Endodermal cell (in vitro differentiated cells): ENCODE data around the gene KCNK3. TPM values are rescaled to one million over a fixed set of nuclear protein-coding genes. Genes with fewer than 3 reads are reported as not detected.

ENCODE experiments used
- DNase-seq: peaks from one replicate; pipeline ENCODE4 v3.0.0-alpha.2; 2017
- H3K27ac ChIP-seq: 2 replicates; pipeline ENCODE4 v1.5.1; 2013; ENCODE audit warnings: mild to moderate bottlenecking, low read depth, low read length, moderate library complexity
- H3K27me3 ChIP-seq: 2 replicates; pipeline ENCODE4 v1.6.1; 2013; ENCODE audit warnings: mild to moderate bottlenecking, low read length, moderate library complexity; ENCODE audit not compliant: insufficient read depth, control insufficient read depth, poor library complexity, severe bottlenecking
- H3K36me3 ChIP-seq: 2 replicates; pipeline ENCODE4 v1.7.0; 2013; ENCODE audit warnings: mild to moderate bottlenecking, low read length, moderate library complexity; ENCODE audit not compliant: control insufficient read depth, insufficient read depth
- H3K4me1 ChIP-seq: one replicate; pipeline ENCODE4 v1.7.0; 2013; ENCODE audit warnings: low read length; ENCODE audit not compliant: control insufficient read depth, insufficient read depth
- H3K4me3 ChIP-seq: 2 replicates; pipeline ENCODE4 v1.5.1; 2013; ENCODE audit warnings: mild to moderate bottlenecking, low read length, moderate library complexity
- H3K9ac ChIP-seq: 2 replicates; pipeline ENCODE4 v1.6.1; 2013; ENCODE audit warnings: mild to moderate bottlenecking, low read length, moderate library complexity; ENCODE audit not compliant: poor library complexity, severe bottlenecking; ENCODE audit errors: extremely low read depth
- H3K9me3 ChIP-seq: 2 replicates; pipeline ENCODE4 v1.6.1; 2013; ENCODE audit warnings: mild to moderate bottlenecking, low read length, moderate library complexity; ENCODE audit not compliant: control insufficient read depth
- H3K27ac Mint-ChIP-seq: 2 replicates; pipeline ENCODE4 v1.8.0; 2020; ENCODE audit warnings: mixed read lengths
- H3K27me3 Mint-ChIP-seq: 2 replicates; pipeline ENCODE4 v1.8.0; 2021; ENCODE audit warnings: mild to moderate bottlenecking, mixed read lengths; ENCODE audit not compliant: insufficient read depth
- H3K36me3 Mint-ChIP-seq: 2 replicates; pipeline ENCODE4 v1.8.0; 2020; ENCODE audit warnings: low read depth, mixed read lengths
- H3K4me1 Mint-ChIP-seq: 2 replicates; pipeline ENCODE4 v1.8.0; 2020; ENCODE audit warnings: mixed read lengths
- H3K4me3 Mint-ChIP-seq: 2 replicates; pipeline ENCODE4 v1.8.0; 2020; ENCODE audit warnings: mild to moderate bottlenecking, moderate library complexity, mixed read lengths
- H3K9me3 Mint-ChIP-seq: 2 replicates; pipeline ENCODE4 v1.8.0; 2020; ENCODE audit warnings: mild to moderate bottlenecking, mixed read lengths
- WGBS, 2 experiments: methylation state at CpG; one replicate each; pipeline versions ENCODE4 v1.1.5 to v1.1.7; 2013; ENCODE audit warnings: missing lambda C conversion rate in 2 of 2, mixed read lengths in 1 of 2; ENCODE audit not compliant: insufficient coverage in 1 of 2, insufficient read length in 1 of 2; 5-methylcytosine and 5-hydroxymethylcytosine counted together
- total RNA-seq, 2 donors: library from RNA; stranded (reverse); fragmentation: NEBNext Ultra II Directional in 1 of 2; extraction: Animal tissue kit (Norgen Biotek cat#: 25700) in 1 of 2; gene quantifications; 2 replicates in 1 of 2; 3 replicates in 1 of 2; pipeline ENCODE4 v1.2.1, GENCODE V29; 2021
- TF ChIP-seq, protein P1 (sequence below): fragments of 200-600 bp; sonication (generic); conservative IDR thresholded peaks from 2 replicates; pipeline ENCODE4 v1.5.0; 2021; ENCODE audit warnings: antibody characterized with exemption, mild to moderate bottlenecking

Gene KCNK3
- total RNA-seq, 2 donors from 2014 or later = not detected

DNA sequence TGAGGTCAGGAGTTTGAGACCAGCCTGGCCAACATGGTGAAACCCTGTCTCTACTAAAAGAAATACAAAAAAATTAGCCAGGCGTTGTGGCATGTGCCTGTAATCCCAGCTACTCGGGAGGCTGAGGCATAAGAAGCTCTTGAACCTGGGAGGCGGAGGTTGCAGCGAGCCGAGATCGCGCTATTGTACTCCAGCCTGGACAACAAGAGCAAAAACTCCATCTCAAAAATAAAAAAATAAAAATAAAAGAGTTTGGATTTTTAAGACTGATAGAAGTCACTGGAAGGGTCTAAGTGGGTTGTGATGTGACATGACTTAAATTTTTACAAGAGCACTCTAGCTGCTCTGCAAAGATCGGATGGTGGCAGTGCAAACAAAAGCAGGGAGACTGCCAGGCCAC is 15.9 kb downstream of the KCNK3 start:
- H3K4me3 Mint-ChIP-seq = no peak overlapping the region
- Histone ChIP-seq H3K27me3 (no peaks in the 10 kb centered on the region), H3K27ac (no peak overlapping the region), H3K4me1 (no peaks in the 10 kb centered on the region), H3K9me3 (no peaks in the 10 kb centered on the region), H3K36me3 (no peaks in the 10 kb centered on the region), H3K4me3 (no peak overlapping the region), H3K9ac (no peak overlapping the region)
- H3K36me3 Mint-ChIP-seq = no peaks in the 10 kb centered on the region
- peaks cover 1% of the 10 kb centered on the region for H3K27me3 Mint-ChIP-seq
- 93 to 95% methylated on average over 7 to 8 of the region's 8 CpGs for WGBS, 2 experiments
- H3K4me1 Mint-ChIP-seq = peaks cover 14% of the 10 kb centered on the region
- no peak overlapping the region for H3K27ac Mint-ChIP-seq
- TF ChIP-seq, protein P1, sequence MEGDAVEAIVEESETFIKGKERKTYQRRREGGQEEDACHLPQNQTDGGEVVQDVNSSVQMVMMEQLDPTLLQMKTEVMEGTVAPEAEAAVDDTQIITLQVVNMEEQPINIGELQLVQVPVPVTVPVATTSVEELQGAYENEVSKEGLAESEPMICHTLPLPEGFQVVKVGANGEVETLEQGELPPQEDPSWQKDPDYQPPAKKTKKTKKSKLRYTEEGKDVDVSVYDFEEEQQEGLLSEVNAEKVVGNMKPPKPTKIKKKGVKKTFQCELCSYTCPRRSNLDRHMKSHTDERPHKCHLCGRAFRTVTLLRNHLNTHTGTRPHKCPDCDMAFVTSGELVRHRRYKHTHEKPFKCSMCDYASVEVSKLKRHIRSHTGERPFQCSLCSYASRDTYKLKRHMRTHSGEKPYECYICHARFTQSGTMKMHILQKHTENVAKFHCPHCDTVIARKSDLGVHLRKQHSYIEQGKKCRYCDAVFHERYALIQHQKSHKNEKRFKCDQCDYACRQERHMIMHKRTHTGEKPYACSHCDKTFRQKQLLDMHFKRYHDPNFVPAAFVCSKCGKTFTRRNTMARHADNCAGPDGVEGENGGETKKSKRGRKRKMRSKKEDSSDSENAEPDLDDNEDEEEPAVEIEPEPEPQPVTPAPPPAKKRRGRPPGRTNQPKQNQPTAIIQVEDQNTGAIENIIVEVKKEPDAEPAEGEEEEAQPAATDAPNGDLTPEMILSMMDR = no peak
- no peaks in the 10 kb centered on the region for H3K9me3 Mint-ChIP-seq
- DNase-seq = no peak

DNA sequence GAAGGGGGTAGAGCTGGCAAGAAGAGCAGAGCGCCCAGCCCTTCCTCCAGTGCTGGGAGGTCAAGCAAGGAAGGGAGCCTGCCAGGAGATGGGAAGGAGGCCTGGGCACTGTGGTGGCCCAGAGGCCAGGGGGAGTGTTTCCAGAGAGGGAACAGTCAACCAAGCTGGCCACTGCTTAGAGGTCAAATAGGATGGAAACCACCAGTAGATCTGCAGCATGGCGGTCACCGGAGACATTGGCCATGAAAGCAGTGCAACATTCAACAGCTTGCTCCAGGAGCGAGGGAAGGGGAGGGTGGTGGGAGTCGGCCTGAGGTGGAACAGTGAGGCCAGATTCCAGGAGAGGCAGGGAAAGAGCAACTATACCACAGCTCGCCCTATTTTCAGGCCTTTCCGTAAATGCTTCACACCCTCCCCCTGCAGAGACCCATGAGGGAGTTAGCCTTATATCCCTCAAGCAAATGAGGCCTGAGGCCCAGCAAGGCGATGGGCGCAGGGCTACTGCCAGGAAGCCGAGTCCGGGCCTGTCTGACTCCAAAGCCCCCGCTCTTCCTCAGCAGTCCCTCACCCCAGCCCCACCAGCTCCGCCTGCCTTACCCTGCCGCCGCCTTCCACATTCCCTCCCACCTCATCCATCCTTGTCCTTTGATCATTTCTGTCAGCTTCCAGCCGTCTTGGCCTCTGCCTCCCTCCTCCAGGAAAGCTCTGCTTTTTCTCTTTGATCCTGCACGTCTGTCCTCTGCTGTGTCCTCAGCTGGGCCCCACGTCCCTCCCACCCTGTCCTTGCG is 17.0 kb downstream of the KCNK3 start:
- Mint-ChIP-seq H3K4me1 (peaks cover 14% of the 10 kb centered on the region), H3K36me3 (no peaks in the 10 kb centered on the region), H3K27ac (no peak overlapping the region), H3K9me3 (no peaks in the 10 kb centered on the region), H3K27me3 (peaks cover 1% of the 10 kb centered on the region), H3K4me3 (no peak overlapping the region)
- Histone ChIP-seq H3K9ac (no peak overlapping the region), H3K4me1 (no peaks in the 10 kb centered on the region), H3K9me3 (no peaks in the 10 kb centered on the region), H3K27me3 (no peaks in the 10 kb centered on the region), H3K27ac (peak overlapping the region; percentile 31), H3K36me3 (no peaks in the 10 kb centered on the region), H3K4me3 (no peak overlapping the region)
- 60 to 83% methylated on average over 12 to 19 of the region's 19 CpGs for WGBS, 2 experiments
- DNase-seq = no peak
- TF ChIP-seq, protein P1 = no peak

DNA sequence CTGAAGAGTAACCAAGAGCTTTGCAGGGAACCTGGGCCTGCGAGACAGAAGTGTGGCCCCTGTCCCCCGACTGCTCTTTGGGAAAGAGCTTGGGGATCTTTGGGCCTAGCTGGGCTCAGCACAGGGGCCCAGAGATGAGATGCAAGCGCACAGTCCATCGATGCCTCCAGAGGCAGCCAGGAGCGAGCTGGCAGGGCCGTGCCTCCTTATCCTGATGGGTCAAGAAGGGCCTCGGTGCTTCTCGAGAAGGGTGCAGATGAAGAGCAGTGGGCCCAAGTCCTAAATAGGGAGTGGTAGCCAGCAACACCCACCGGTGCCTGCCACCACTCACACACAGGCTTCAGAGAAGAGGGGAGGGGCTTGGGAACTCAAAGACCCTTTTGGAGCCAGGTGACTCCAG is 17.6 kb downstream of the KCNK3 start:
- Histone ChIP-seq H3K4me3 (no peak overlapping the region), H3K4me1 (no peaks in the 10 kb centered on the region), H3K9me3 (no peaks in the 10 kb centered on the region), H3K36me3 (no peaks in the 10 kb centered on the region), H3K27ac (peak overlapping the region; percentile 31), H3K27me3 (no peaks in the 10 kb centered on the region), H3K9ac (no peak overlapping the region)
- Mint-ChIP-seq H3K27ac (no peak overlapping the region), H3K4me3 (no peak overlapping the region), H3K27me3 (peaks cover 1% of the 10 kb centered on the region), H3K9me3 (no peaks in the 10 kb centered on the region), H3K36me3 (no peaks in the 10 kb centered on the region), H3K4me1 (peaks cover 14% of the 10 kb centered on the region)
- no peak for DNase-seq
- TF ChIP-seq, protein P1 = no peak
- WGBS, 2 experiments = 87 to 91% methylated on average over 6 to 9 of the region's 9 CpGs
